GM12878 (cell line): ENCODE data around the gene EBI3. TPM values are rescaled to one million over a fixed set of nuclear protein-coding genes. Genes with fewer than 3 reads are reported as not detected.
"Not testable (repeated sequence)": the region's sequence is repeated elsewhere in the genome, so short reads cannot be mapped to it uniquely, and the experiment has no call there.

Experiments
- ATAC-seq: fragments of 200-7000 bp; cut with Tn5 transposase; 3 replicates; pipeline ENCODE4 v1.9.1; 2020; ENCODE audit warnings: mild to moderate bottlenecking, moderate library complexity
- BruUV-seq: library from RNA; stranded (reverse); fragments of 400-500 nt; replicated peaks from 2 replicates; lab custom pipeline; 2021; lab: Mats Ljungman, UMichigan
- CTCF ChIA-PET: fragments of 300-600 bp; sonication (Branson Sonifier 250); formaldehyde crosslinking; extraction: SDS; loops from one replicate; lab custom pipeline; 2021; ENCODE audit warnings: inconsistent platforms; lab: Yijun Ruan, JAX
- POLR2A ChIA-PET: fragments of 350-600 bp; formaldehyde crosslinking; extraction: SDS; loops from one replicate; lab custom pipeline; 2021; ENCODE audit warnings: inconsistent platforms; lab: Charles Lee
- RAD21 ChIA-PET: fragments of 300-600 bp; sonication (Branson Sonifier 250); formaldehyde crosslinking; loops from one replicate; lab custom pipeline; 2023; ENCODE audit warnings: antibody characterized with exemption; ENCODE audit not compliant: unreplicated experiment; lab: Charles Lee
- SMC1A ChIA-PET: fragments of 300-600 bp; sonication (Branson Sonifier 250); formaldehyde crosslinking; loops from one replicate; lab custom pipeline; 2023; ENCODE audit not compliant: unreplicated experiment, uncharacterized antibody; lab: Charles Lee
- DNase-seq: peaks from one replicate; pipeline ENCODE4 v3.0.0-alpha.2; 2011; ENCODE audit warnings: low read depth, low spot score
- FAIRE-seq: peaks from 3 replicates; lab custom pipeline; 2011; peaks lifted over from hg19 to GRCh38; lab: Jason Lieb, UNC
- H2AFZ ChIP-seq: 2 replicates; pipeline ENCODE4 v1.6.0; 2011; ENCODE audit warnings: low read depth, low read length, control low read depth; ENCODE audit not compliant: control insufficient read depth
- H3K27ac ChIP-seq: 2 replicates; pipeline ENCODE4 v1.5.1; 2011; ENCODE audit warnings: control low read depth; ENCODE audit not compliant: control insufficient read depth, insufficient read depth
- H3K27me3 ChIP-seq, 2 experiments: replicated peaks in 1 of 2; 2 replicates each; pipeline versions ENCODE4 v1.6.0 to v1.6.1; 2011; ENCODE audit warnings: low read length in 1 of 2; ENCODE audit not compliant: control insufficient read depth in 2 of 2, insufficient read depth in 2 of 2
- H3K36me3 ChIP-seq, 2 experiments: 2 replicates each; pipeline ENCODE4 v1.5.1; 2011; ENCODE audit warnings: low read length in 1 of 2; ENCODE audit not compliant: control insufficient read depth in 2 of 2, insufficient read depth in 2 of 2
- H3K4me1 ChIP-seq: 2 replicates; pipeline ENCODE4 v1.6.1; 2011; ENCODE audit warnings: mild to moderate bottlenecking, low read length, moderate library complexity, mixed read lengths; ENCODE audit not compliant: control insufficient read depth, insufficient read depth
- H3K4me2 ChIP-seq: 2 replicates; pipeline ENCODE4 v1.6.0; 2011; ENCODE audit warnings: control low read depth; ENCODE audit not compliant: control insufficient read depth, insufficient read depth
- H3K4me3 ChIP-seq: fragments of 200-600 bp; sonication (generic); 2 replicates; pipeline ENCODE4 v1.5.1; 2016
- H3K79me2 ChIP-seq: 2 replicates; pipeline ENCODE4 v1.6.0; 2011; ENCODE audit warnings: low read length; ENCODE audit not compliant: control insufficient read depth, insufficient read depth
- H3K9ac ChIP-seq: 2 replicates; pipeline ENCODE4 v1.8.0; 2011; ENCODE audit warnings: low read length, control low read depth, mixed read lengths; ENCODE audit not compliant: control insufficient read depth, insufficient read depth
- H3K9me3 ChIP-seq: replicated peaks from 3 replicates; pipeline ENCODE4 v1.5.1; 2011; ENCODE audit warnings: mild to moderate bottlenecking, low read length; ENCODE audit not compliant: control insufficient read depth, insufficient read depth
- H4K20me1 ChIP-seq: 2 replicates; pipeline ENCODE4 v1.6.0; 2011; ENCODE audit not compliant: control insufficient read depth, insufficient read depth
- CBX3 ChIP-seq: fragments of 200-600 bp; sonication (generic); IDR thresholded peaks from 2 replicates; pipeline ENCODE4 v1.6.1; 2016; ENCODE audit warnings: low read depth, borderline replicate concordance
- MAX ChIP-seq: IDR thresholded peaks from 2 replicates; pipeline ENCODE4 v1.6.1; 2012; ENCODE audit warnings: low read depth, low read length, improper control_type of control experiment
- TCF3 ChIP-seq: IDR thresholded peaks from 2 replicates; pipeline ENCODE4 v1.6.1; 2012; ENCODE audit warnings: low read depth, mild to moderate bottlenecking, low read length, borderline replicate concordance; ENCODE audit not compliant: insufficient read depth
- ZNF687 ChIP-seq: fragments of 450-650 bp; IDR thresholded peaks from 2 replicates; pipeline ENCODE4 v1.6.1; 2017; ENCODE audit warnings: mild to moderate bottlenecking, moderate library complexity
- WGBS: methylation state at CpG from one replicate; pipeline ENCODE4 v1.1.6; 2016; ENCODE audit warnings: low lambda C conversion rate; ENCODE audit not compliant: insufficient replicate concordance, insufficient coverage; ENCODE audit errors: missing lambda C conversion rate; 5-methylcytosine and 5-hydroxymethylcytosine counted together
- in situ Hi-C: fragments of 300-500 bp; cut with MboI; formaldehyde crosslinking; loops from 9 replicates; pipeline ENCODE4 v1.14.3; 2018; ENCODE audit warnings: mixed read lengths
- intact Hi-C: fragments of 100-400 bp; cut with micrococcal nuclease; formaldehyde crosslinking; loops from one replicate; pipeline ENCODE4 v1.14.2; 2022; ENCODE audit not compliant: unreplicated experiment
- polyA plus RNA-seq, 11 experiments: library from polyadenylated mRNA; depleted of rRNA in 4 of 11; unstranded in 6 of 11; stranded (reverse) in 5 of 11; fragments of >200 nt; fragmentation: Nextera tagmentation in 4 of 11; fragmentation: Illumina TruSeq in 1 of 11; extraction: Ambion mirVana in 4 of 11; extraction: Trizol in 1 of 11; gene quantifications; 1 replicate in 1 of 11; 2 replicates in 10 of 11; pipeline versions ENCODE4 v1.2.1 to v1.2.3, GENCODE V29; 2011 to 2016; ENCODE audit warnings: inconsistent platforms in 2 of 11, missing spikeins in 2 of 11, low read depth in 1 of 11
- total RNA-seq, 4 experiments: library from RNA; depleted of rRNA in 3 of 4; stranded (reverse); fragments of >200 nt in 3 of 4; fragmentation: Illumina TruSeq in 1 of 4; extraction: Trizol in 1 of 4; gene quantifications; 2 replicates each; pipeline versions ENCODE4 v1.2.1 to v1.2.3, GENCODE V29; 2013 to 2021

Gene EBI3
- total and polyA plus RNA-seq, 10 of the 15 experiments (the other 5 are each of a cell fraction or from before 2014, with no cell fraction given), result 22.0 to 288 (median 186) TPM

- intact Hi-C loops, result no loop called here
- ChIA-PET POLR2A (no interaction called here), CTCF (no interaction called here)
- no peaks in the 10 kb centered on the region for H4K20me1 ChIP-seq
- no peak overlapping the region for H3K9ac ChIP-seq
- H3K79me2 ChIP-seq, result no peaks in the 10 kb centered on the region
- no peaks in the 10 kb centered on the region for H3K36me3 ChIP-seq
- no peak for ATAC-seq
- no peak overlapping the region for H3K4me3 ChIP-seq
- H3K27ac ChIP-seq, result no peak overlapping the region
- H2AFZ ChIP-seq, result no peak overlapping the region
- TF ChIP-seq TCF3, result no peak
- no peak for TF ChIP-seq CBX3
- no peak for TF ChIP-seq ZNF687
- TF ChIP-seq MAX, result no peak
- TF ChIP-seq, all 136 proteins: peak for 0
- H3K27me3 ChIP-seq, result no peaks in the 10 kb centered on the region; a peak in 1 of 4 replicates
- no TSS peak for BruUV-seq
- in situ Hi-C loops, result no loop called here
- WGBS, result 26% methylated on average over 6 of the region's 6 CpGs
- no peak for DNase-seq
- RAD21 ChIA-PET, result no interaction called here
- H3K4me2 ChIP-seq, result no peak overlapping the region
- FAIRE-seq, result no peak
- SMC1A ChIA-PET, result no interaction called here
- H3K9me3 ChIP-seq, result no peaks in the 10 kb centered on the region
- no peaks in the 10 kb centered on the region for H3K4me1 ChIP-seq
Measured at GRCh38 chr19:4284974-4285373, 55.7 kb downstream of the EBI3 start.

- H3K79me2 ChIP-seq, H3K4me2 ChIP-seq, FAIRE-seq, ATAC-seq, H3K4me3 ChIP-seq, H2AFZ ChIP-seq, H3K36me3 ChIP-seq, H3K9me3 ChIP-seq, in situ Hi-C loops, H4K20me1 ChIP-seq, RAD21 ChIA-PET, H3K27me3 ChIP-seq, DNase-seq, H3K9ac ChIP-seq, POLR2A ChIA-PET, BruUV-seq, SMC1A ChIA-PET, H3K4me1 ChIP-seq, H3K27ac ChIP-seq, intact Hi-C loops: not testable (repeated sequence)
- CTCF ChIA-PET, result interaction anchor here (0.6 kb wide), 1 partner anchor 115 kb away, joined by 3 read pairs; no protein-coding TSS in a partner anchor
- 47% methylated on average over 4 of the region's 4 CpGs for WGBS
Measured at GRCh38 chr19:4286141-4286540, 56.8 kb downstream of the EBI3 start.
